ENCODE results near the gene SORBS2.
A peak's percentile ranks its signal among the peaks of the same experiment; 100 is the strongest.

The SORBS2 gene

GRCh38 chr4:185589067-185589836, 222.7 kb downstream of the SORBS2 start:
- DNase-seq (ENCODE audit: low read depth) = peak; percentile 90

- DNase-seq (ENCODE audit: low read depth) = no peak
Measured at GRCh38 chr4:185587427-185588161, 224.4 kb downstream of the SORBS2 start.

DNA sequence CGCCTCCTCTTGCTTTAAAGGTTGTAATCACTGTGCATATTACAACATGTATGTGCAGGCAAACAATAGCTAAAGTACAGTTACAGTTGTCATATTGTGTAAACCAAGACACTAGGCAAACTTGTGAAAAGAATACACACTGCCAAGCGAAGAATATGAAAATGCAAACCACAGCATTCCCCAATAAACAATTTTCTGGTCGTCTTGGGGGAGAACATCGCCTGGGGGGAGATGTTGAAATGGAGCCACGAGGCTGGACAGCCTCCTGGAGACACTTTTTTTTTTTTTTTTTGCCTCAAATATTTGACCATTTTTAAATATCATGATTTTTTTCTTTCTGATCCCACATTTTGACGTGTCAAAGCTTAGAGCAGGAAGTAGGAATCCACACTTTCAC, 225.0 kb downstream of the SORBS2 start:
- DNase-seq (ENCODE audit: low read depth) = no peak

- no peak for DNase-seq (ENCODE audit: low read depth)
Measured at GRCh38 chr4:185585211-185585610, 226.8 kb downstream of the SORBS2 start.

DNA sequence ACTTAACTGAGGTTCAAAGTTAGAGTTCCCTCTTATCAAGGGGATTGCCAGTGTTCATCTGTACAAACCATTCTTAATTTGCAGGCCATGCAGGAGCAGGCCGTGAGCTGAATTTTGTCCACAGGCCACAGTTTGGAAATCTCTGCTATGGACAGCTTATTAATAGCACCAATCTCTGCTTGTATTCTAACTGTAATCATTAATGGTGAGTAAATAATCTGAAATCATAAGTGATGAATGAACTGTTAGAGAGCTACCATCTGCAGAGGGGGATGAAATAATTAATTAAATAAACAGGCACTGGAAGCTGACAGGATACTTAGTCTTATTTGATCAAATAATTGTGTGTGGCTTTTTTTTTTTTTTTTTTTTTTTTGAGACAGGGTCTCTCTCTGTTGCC, 228.2 kb downstream of the SORBS2 start:
- DNase-seq (ENCODE audit: low read depth) = no peak

DNA sequence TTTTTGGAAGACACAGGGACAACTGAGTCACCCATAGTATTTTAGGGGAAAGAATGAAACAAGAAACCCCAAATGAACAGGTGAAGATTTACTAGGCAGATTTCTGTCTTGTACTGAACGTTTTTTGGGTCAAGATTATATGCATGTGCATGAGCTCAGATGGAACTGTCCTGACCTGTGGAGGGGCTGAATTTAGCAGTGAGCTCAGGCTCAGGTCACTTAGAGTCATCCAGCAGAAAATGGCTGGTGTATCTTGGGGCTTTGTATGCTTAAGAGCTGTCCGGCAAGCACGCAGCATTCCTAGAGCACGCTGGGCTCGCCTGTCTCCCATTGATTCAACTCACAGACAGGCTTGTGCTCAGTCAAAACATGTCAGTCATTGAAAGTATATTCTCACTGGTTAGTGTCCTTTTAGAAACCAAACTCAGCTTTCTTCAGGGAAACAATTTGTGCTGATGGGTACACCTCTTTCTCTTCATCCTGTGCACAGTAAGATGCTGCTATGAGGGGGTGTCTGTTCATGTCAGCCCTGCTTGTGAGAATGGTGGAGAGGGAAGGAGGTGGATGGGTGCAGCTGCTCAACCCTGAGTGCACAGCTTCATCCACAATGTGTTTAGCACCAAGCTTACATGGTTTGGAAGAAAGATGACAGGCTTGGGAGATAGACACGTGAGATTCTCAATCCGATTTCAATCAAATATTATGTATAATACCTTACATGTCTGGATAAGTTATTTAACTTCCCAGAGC, 229.2 kb downstream of the SORBS2 start:
- no peak for DNase-seq (ENCODE audit: low read depth)

- no peak for DNase-seq (ENCODE audit: low read depth)
Measured at GRCh38 chr4:185580699-185581098, 231.3 kb downstream of the SORBS2 start.

- no peak for DNase-seq (ENCODE audit: low read depth)
Measured at GRCh38 chr4:185578284-185578683, 233.7 kb downstream of the SORBS2 start.

DNA sequence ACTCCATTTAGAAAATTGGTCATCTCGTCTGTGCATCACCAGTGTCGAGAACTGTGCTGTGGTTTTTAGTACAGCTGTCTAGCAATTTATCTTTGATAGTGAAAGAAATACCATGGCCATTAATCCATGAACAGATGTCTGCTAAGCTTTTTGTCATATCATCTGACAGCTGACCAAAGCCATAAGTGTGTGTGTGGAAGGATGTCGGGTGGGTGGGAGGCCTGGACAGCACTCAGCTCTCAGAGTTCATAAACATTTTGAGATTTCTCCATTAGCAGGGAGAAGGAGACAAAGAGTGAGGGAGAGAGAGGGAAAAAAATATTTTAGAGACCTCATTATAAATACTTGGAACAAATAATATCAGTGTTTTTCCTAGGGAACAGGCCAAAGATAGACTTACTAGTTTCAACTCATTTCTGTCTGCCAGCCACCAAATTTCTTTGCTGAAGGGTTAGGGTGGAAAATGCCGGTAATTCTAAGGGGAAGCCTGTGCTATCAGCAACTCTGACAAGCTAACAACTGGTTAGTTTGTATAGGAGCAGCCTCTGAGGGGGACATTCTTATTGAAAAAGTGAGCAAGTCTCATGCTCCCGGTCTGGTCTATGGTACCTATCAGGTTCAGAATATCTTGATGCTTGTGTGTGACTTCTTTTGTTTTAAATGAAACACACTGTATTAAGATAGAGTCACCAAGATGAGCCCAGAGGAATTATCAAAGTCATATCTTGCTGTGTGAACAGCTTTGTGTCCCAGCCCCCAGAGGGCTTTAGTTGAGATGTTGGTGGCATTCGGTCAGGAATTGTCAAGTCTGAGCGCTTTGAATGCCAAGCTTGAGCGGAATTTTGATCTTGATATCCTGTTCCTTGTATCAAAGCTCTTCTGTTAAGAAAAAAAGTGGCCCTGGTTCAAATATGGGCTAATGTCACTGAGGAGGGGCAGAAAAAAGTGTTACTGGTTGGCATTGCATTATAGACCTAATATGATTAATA, 234.7 kb downstream of the SORBS2 start:
- no peak for DNase-seq (ENCODE audit: low read depth)

- no peak for DNase-seq (ENCODE audit: low read depth)
Measured at GRCh38 chr4:185576314-185576961, 235.6 kb downstream of the SORBS2 start.

- DNase-seq (ENCODE audit: low read depth) = peak; percentile 84
Measured at GRCh38 chr4:185573651-185574199, 238.3 kb downstream of the SORBS2 start.

GRCh38 chr4:185570727-185571126, 241.3 kb downstream of the SORBS2 start:
- DNase-seq (ENCODE audit: low read depth) = no peak

GRCh38 chr4:185567381-185568376, 244.3 kb downstream of the SORBS2 start:
- DNase-seq (ENCODE audit: low read depth) = peak; percentile 79

DNA sequence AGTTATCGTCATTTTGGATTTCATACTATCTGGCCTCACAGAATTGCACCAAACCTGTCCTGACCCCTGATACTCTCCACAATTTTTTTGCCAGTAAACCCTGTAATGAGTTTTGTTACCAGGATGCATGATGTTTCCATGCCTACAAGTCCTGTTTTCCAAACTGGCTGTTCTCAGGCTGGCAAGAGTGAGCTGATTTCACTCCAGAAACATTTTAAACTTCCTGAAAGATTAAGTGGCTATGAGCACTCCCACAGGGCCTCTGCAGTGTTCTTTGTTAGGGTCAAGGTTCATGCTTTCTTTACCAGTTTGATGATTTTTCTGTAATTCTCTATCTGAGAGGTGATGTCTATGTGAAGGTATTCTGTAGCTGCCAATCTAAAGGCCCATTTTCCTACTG, 245.0 kb downstream of the SORBS2 start:
- peak; percentile 57 for DNase-seq (ENCODE audit: low read depth)

DNA sequence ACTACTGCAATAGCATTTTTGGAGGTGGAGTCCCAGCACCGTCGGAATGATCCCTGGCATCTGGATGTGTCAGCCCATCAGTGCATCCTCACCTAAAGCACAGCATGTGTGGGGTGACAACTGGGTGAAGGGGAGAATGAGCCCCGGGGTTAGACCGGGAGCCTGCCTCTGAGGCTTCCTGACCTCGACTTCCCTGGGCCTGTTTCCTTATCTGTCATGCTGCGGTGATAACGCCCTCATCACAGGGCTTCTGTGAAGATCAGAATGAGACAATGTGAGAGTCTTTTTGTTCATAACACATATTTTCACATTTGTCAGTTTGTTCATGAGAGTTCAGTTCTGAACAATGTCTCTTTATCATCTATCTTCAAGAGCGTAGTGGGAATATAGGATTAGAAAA, 245.6 kb downstream of the SORBS2 start:
- no peak for DNase-seq (ENCODE audit: low read depth)

GRCh38 chr4:185565696-185566095, 246.3 kb downstream of the SORBS2 start:
- no peak for DNase-seq (ENCODE audit: low read depth)

DNA sequence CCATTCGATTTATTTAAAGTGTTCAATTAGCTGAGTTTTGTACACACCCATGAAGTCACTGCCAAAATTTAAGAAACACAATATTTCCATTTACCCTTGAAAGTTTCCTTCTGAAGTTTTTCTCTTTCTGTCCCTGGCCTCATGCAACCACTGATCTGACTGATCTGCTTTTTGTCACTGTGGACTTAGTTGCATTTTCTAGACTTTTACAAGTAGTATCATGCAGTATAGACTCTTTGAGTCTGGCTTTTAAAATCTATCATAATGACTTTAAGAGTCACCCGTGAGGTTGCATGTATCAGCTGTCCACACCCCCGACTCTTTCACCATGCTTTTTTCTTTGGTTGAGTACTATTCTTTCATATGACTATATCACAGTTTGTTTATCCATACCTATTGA, 247.6 kb downstream of the SORBS2 start:
- no peak for DNase-seq (ENCODE audit: low read depth)

GRCh38 chr4:185562531-185562930, 249.5 kb downstream of the SORBS2 start:
- no peak for DNase-seq (ENCODE audit: low read depth)

- no peak for DNase-seq (ENCODE audit: low read depth)
Measured at GRCh38 chr4:185560316-185560715, 251.7 kb downstream of the SORBS2 start.

DNA sequence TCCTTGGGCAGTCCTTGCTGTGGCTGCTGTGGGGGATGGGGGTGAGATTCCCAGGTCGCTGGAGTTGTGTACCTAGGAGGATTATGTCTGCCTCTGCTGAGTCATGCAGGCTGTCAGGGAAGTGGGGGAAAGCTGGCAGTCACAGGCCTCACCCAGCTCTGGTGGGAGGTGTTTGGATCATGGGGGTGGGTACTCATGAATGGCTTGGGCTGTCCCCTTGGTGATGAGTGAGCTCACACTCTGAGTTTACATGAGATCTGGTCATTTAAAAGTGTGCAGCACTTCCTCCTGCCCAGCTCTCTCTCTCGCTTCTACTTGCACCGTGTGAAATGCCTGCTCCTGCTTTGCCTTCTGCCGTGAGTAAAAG, 252.1 kb downstream of the SORBS2 start:
- DNase-seq (ENCODE audit: low read depth) = peak; percentile 69
